22Rv1 (cell line): Measurements from ENCODE around the gene HPSE2.

Source experiments
- H3K27ac ChIP-seq: fragments of 450-650 bp; 2 replicates; pipeline ENCODE4 v1.5.1; 2017
- ZFX ChIP-seq: fragments of 450-650 bp; IDR thresholded peaks from 2 replicates; pipeline ENCODE4 v1.6.1; 2017; ENCODE audit warnings: antibody characterized with exemption, borderline replicate concordance
- TF ChIP-seq, protein P1 (sequence below): fragments of 450-650 bp; IDR thresholded peaks from 2 replicates; pipeline ENCODE4 v1.5.1; 2017; ENCODE audit warnings: mild to moderate bottlenecking

HPSE2 gene

DNA sequence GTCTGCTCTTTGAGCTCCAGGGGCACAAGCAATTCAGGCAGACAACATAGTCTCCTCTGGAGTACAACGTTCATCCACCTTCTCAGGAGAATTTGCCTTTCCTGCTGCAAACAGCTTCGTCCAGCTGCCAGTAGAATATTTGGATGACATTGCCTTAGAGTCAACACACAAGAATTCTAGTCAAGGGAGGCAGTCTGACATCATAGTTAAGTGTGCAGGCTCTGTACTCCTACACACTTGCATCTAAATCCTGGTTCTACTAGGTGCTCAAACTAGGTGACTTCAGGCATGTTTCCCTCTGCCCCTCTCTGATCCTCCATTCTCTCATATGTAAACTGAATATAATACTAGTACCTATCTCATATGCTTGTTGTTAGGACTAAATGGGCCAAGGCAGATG is 314.8 kb downstream of the HPSE2 start:
- no peak overlapping the region for H3K27ac ChIP-seq
- TF ChIP-seq ZFX: no peak
- TF ChIP-seq, protein P1, sequence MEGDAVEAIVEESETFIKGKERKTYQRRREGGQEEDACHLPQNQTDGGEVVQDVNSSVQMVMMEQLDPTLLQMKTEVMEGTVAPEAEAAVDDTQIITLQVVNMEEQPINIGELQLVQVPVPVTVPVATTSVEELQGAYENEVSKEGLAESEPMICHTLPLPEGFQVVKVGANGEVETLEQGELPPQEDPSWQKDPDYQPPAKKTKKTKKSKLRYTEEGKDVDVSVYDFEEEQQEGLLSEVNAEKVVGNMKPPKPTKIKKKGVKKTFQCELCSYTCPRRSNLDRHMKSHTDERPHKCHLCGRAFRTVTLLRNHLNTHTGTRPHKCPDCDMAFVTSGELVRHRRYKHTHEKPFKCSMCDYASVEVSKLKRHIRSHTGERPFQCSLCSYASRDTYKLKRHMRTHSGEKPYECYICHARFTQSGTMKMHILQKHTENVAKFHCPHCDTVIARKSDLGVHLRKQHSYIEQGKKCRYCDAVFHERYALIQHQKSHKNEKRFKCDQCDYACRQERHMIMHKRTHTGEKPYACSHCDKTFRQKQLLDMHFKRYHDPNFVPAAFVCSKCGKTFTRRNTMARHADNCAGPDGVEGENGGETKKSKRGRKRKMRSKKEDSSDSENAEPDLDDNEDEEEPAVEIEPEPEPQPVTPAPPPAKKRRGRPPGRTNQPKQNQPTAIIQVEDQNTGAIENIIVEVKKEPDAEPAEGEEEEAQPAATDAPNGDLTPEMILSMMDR: no peak

DNA sequence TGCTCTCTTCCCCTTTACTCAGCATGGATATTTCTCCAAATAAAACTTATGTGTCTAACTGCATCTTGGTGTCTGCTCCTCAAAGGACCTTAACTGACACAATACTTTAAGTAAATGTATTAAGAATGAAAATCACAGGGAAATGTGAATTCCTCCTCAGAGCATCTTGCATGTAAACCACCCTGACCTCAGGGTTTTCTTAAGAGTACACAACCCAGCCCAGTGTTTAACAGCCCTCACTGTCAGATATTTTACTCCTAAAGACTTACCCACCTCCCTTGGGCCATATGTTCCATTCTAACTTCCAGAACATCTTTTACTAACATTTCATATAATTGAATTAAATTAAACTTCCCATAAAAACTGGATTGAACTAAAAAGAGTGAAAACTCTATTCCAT is 315.3 kb downstream of the HPSE2 start:
- TF ChIP-seq, protein P1: no peak
- TF ChIP-seq ZFX: no peak
- H3K27ac ChIP-seq: no peak overlapping the region

DNA sequence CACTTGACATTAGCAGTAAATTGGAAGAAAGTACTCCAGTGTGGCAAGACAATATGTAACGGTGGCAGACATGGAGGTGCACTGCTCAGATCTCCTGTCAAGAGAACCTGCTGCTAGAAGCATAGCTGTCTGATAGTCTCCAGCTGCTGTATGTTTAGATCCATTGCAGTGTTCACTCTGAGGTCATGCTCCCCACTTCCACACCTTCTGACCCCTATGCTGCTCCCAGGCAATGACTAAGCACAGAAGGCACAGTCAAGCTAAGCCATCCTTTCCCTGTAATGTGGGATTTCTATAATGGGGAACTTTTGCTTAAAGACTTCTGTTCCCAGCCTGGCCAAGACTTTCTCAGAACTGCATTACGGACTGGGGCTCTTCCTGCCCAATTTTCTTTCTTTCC is 315.8 kb downstream of the HPSE2 start:
- no peak overlapping the region for H3K27ac ChIP-seq
- TF ChIP-seq ZFX: no peak
- TF ChIP-seq, protein P1: no peak

DNA sequence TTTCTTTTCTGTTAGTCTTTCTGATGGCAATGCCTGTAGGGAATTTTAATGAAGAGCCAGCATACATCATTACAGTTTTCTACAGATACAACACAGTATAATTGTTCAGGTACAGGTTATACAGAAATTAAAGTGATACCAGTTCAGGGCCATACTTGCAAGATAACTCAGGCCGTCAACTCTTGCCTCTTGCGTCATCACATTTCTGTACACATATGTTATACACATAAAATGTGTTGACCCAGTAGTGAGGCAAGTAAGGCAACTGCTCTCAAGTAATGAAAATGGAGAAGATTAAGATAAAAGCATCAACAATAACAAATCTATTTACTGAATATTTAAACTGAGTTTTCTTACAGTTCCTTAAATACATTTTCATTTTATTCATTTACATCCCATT is 317.8 kb downstream of the HPSE2 start:
- H3K27ac ChIP-seq: no peak overlapping the region
- TF ChIP-seq, protein P1: no peak
- TF ChIP-seq ZFX: no peak

DNA sequence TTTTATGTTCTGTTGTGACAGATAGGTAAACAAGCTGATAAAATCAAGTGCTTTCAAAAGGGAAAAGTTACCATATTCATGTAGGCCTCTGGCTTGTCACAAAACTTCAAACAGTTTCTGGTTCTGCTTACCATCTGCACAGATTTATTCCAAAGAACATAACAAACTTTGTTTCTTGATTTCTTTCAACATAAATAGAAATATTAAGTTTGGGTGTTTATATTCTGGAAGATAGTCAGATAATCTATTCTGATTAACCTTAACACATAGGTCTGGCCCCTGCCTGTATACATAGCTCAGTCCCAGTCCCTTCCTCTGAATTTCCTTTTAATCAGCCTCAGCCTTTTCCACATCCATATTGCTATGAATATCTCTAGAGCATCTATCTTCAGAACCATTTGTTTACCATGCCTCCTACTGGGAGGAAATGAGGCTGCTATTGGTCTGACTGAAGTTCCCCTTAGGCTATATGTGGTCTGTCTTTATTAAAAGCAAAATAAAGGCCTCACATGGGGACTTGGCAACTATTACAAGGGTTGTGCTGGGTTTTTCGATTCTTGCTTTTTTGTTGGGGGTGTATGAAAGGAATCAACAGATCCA is 319.0 kb downstream of the HPSE2 start:
- TF ChIP-seq ZFX: no peak
- TF ChIP-seq, protein P1: peak; percentile 24
- H3K27ac ChIP-seq: no peak overlapping the region

DNA sequence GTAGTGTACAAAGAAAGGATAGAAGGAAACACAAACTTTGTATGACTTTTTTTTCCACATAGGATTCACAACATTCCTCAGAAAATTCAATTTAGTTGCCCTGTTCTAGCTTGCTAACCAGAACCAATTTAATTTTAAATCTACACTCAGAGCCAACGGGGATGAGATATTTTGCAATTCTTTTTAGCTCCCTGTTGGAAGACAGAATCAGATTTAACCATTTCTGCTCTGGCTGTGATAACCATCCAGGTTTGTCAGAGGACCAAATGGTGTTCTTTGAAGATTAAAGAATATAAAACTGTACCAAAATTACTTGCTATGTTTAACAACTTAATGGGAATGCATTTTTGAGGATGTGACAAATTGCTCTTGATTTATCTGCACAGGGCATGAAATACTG is 319.7 kb downstream of the HPSE2 start:
- no peak for TF ChIP-seq ZFX
- TF ChIP-seq, protein P1: no peak
- H3K27ac ChIP-seq: no peak overlapping the region

DNA sequence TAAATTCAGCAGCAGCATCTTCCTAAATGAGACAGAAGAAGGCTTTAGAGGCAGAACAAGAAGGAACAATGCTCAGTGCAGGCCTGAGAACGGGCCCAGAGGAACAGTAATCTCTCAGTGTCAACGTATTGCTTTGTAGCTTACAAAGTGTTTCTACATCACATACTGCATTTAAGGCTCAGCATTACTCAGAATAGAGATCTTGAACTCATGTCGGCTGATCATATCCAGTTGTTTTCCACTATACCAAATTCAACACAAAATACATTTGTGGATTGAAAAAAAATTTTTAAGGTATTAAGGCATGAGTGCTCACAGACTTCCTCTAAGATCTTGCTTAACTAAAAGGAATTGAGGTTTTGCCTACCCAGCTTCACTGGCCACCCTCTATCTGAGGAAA is 325.1 kb downstream of the HPSE2 start:
- H3K27ac ChIP-seq: no peak overlapping the region
- TF ChIP-seq, protein P1: no peak
- no peak for TF ChIP-seq ZFX
